ENCODE data around the gene OR10P1.

The OR10P1 gene

DNA sequence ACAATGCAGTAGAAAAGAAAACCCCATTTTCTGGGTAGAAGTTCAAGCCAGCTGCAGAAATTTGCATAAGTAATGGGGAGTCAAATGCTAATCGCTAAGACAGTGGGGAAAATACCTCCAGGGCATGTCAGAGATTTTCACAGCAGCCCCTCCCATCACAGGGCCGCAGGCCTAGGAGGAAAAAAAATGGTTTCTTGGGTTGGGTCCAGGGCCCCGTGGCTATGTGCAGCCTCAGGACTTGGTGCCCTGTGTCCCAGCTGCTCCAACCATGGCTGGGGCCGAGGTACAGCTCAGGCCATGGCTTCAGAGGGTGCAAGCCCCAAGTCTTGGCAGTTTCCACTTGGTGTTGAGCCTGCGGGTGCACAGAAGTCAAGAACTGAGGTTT, 14.6 kb downstream of the OR10P1 start:
- DNase-seq (ENCODE audit: low spot score): no peak

DNA sequence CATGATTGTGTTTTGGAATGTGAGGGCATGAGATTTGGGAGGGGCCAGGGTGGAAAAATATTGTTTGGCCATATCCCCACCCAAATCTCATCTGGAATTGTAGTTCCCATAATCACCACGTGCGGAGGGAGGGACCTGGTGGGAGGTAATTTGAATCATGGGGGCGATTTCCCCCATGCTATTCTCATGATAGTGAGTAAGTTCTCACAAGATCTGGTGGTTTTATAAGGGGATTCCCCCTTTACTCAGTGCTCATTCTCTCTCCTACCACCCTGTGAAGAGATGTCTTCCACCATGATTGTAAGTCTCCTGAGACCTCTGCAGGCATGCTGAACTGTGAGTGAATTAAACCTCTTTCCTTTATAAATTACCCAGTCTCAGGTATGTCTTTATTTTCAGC, 15.7 kb downstream of the OR10P1 start:
- DNase-seq (ENCODE audit: low spot score): no peak

DNA sequence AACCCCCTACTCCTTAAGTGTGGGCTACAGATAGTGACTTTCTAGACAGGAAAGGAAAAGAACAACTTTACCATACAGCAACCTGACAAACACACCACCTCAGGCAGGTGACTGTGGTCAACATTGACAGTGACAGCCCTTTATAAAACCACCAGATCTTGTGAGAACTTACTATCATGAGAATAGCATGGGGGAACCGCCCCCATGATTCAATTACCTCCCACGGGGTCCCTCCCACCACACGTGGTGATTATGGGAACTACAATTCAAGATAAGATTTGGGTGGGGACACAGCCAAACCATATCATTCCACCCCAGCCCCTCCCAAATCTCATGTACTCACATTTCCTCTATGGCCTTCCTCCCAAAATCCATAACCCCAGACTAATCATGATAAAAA, 16.3 kb downstream of the OR10P1 start:
- no peak for DNase-seq (ENCODE audit: low spot score)

DNA sequence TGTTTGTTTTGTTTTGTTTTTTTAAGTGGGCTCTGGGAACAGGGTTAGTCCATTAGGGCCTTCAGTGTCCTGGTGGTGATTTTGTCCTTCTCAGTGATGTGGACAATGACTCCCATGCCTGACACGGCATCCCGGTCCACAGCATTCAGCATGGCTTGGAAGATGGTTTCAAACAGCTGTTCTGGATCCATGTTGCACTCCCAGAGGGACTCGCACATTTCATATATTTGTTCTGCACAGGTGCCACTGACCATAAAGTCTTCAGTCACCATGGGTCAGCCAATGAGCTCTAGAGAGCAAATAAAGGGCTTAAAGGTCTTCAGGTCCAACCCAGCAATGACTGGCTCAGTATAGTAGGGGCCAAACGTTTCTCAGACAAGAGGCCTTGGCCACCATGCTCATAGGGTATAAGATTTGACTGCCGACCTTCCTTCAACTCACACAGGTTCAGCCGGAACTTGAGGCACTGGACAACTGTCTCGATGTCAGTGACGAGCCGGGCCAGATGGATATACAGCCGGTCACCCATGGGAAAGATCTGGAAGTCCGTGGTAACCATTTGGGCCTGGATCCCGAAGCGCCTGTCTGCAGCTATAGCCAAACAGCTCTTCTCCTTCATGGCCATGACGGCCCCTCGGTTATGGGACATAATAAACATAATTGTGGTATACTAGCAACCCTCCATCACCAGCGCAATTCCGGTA, 18.0 kb downstream of the OR10P1 start:
- DNase-seq (ENCODE audit: low spot score): no peak

DNA sequence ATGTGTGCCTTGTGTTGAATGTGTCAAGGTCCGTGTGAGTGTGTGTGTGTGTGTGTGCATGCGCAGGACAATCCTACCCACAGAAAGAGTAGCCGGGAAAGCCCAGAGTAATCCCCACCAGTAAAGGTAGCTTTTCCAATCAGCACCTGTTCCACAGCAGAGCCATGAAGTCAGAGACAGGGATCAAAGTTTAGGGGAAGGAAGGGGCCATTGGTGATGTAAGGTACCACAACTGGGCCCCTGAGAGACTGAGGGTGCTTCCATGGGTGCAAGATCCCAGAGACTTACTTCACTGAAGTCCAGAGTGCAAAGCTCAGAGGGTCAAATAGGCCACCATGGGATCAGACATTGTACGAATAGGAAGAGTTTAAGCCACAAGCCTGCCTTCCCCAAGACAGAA, 20.5 kb downstream of the OR10P1 start:
- DNase-seq (ENCODE audit: low spot score): no peak

DNA sequence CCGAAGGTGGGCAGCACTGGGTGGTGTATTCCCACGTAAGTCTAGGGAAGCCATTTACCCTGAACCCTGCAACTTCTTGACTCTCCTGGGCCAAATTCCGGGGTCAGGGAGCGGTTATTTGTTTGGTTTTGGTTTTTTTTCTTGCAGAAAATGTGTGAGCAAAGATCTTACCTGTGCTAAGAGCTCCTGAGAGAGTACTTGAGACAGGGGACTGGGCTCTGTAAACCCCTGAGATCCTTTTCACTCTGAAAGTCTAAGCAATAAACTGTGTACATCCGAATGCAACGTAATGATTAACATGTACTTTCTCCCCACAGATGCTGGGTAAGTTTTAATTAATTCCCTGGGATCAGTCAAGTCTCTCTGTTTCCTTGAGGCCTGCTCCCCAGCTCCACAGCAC, 21.5 kb downstream of the OR10P1 start:
- DNase-seq (ENCODE audit: low spot score): no peak

DNA sequence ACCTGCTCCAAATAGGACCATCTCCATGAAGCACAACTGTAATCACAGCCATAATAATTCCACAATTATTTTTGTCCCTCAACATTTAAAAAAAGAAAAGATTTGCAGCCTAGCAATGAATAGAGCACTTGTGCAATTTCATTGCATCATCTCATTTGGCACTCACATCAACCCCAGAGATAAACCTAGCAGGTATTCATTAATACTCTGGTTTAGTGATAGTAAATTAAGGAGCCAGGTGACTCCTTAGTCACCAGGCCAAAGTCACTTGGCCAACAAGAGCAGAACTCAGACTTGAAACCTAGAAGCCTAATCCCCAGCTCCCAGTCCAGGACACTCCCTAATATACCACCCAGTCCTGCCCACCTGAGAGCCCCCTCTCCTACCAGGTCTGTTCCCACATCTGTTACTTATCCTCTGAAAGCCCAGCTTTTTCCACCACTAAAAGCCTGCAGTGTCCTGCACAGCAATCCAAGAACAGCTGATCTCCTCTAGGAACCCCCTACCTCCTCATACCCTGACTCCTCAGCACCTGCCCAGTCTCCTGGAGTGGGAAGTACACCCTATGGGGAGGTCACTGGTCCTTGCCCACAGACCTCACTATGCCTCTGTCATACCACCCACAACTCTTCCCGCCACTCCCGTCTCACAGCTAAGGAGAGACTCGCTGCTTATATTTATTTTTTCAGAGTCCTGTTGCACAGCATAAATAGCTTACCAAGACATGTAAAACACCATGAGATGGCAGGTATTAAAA, 22.1 kb downstream of the OR10P1 start:
- DNase-seq (ENCODE audit: low spot score): no peak

DNA sequence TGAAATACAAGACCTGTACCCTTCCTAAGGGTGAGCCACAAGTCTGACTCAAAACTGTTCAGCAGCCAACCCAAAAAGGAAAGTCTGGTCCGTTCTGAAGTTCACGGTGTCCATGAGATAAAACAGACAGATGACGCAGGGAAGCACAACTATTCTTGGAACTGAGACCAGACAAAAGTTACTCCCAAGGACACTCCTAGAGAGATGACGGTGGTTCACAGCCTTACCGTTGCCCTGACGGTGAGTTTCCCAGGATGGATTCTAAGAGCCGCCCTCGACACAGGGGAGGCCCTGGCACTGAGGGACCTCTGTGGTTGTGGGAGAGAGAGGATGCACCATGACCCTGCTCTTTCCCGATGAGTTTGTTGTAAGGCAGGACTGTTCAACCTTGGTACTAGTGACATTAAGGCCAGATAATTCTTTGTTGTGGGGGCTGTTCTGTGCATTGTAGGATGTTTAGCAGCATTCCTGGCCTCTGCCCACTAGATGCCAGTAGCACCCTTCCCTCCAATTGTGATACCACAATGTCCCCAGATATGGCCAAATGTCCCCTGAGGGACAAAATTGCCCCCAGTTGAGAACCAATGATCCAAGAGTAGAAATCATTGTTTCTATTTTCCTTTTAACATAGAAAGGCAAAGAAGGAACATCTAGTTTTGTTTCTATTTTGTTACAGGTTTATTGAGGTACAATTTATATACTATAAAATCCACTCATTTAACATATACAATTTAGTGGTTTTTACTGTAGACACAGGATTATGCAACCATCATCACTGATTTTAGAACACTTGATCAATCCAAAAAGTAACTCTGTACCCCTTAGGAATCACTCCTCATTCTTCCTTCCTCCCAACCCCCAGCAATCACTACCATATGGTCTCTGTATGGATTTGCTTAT, 23.0 kb downstream of the OR10P1 start:
- DNase-seq (ENCODE audit: low spot score): peak; percentile 43

DNA sequence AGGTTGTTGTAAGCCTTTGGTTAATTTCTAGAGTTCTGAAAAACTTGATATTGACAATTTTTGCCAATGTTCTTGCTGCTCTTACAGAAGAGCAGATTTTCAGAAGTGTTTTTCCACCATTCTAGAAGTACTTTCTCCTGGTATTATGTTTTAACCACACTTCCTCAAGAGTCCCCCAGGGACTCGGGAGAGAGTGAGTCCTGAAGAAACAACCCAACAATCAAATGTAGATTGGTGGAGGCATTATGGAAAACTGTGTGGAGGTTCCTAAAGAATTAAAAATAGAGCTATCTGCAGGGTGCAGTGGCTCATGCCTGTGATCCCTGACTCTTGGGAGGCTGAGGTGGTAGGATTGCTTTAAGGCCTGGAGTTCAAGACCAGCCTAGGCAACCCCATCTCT, 26.7 kb downstream of the OR10P1 start:
- DNase-seq (ENCODE audit: low spot score): no peak

DNA sequence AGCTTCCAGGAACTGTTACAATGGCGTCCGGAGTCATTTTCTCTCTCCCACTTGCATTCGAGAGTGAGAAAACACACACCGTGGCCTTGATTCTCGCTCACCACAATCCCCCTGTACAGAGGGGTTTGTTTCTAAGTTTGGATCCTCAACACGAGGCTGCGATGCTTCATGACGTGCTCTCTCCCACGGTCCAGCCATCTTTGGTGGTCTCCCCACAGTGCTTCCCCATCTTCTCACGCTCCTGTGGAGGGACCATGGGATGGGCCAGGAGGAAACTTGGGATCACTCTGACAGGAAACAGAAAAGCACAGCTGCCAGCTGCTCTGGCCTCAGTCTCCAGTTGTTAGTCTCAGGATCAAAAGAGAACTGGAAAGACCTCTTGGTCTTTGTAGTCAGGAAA, 28.1 kb downstream of the OR10P1 start:
- no peak for DNase-seq (ENCODE audit: low spot score)

DNA sequence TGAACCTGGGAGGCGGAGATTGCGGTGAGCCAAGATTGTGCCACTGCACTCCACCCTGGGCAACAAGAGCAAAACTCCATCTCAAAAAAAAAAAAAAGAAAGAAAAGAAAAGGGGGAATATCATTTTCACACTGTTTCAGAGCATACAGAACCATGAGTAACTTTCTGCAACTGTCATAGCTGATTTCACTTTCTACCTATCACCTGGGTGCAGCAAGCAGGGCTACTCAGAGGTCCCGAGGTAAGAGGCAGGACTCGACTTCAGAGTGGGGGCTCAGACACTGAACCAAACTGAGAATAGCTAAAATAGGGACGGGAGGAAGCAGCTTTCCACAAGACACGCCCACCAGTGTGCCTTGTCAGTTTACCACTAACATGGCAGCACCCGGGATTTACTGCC, 29.8 kb downstream of the OR10P1 start:
- no peak for DNase-seq (ENCODE audit: low spot score)

DNA sequence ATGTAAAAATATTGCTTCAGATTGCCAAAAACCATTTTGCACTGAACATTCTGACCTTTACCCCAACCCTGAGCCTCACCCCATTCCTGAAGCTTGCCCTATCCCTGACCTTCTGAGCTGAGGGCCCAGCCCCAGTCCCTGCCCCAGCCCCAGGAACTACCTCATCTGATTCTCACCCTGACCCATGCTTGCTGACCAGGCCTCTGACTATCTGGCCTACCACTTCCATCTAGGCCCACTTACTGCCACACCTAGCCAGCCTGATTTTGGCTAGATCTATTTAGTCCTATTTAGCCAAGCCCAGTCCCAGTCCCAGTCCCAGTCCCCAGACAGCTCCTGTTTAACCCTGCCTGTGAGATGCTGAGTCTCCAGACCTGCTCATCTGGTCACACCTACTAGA, 33.6 kb downstream of the OR10P1 start:
- DNase-seq (ENCODE audit: low spot score): no peak

DNA sequence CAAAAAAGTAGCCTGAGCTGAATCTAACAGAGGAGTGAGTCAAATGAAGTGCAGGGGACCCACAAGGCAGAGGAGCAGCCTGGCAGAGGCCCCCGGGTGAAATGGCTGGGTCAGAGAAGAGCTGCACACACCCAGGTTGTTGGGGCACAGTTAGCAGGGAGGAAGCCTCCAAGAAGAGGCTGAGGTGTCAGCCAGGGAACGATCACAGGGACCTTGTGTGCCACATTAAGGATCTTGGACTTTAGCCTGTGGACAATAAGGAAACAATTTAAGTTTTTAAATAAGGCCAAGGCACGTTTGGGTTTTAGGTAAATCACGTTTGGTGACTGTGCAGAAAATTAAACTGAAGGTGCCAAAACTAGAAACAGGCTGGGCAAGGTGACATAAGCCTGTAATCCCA, 35.1 kb downstream of the OR10P1 start:
- DNase-seq (ENCODE audit: low spot score): no peak

DNA sequence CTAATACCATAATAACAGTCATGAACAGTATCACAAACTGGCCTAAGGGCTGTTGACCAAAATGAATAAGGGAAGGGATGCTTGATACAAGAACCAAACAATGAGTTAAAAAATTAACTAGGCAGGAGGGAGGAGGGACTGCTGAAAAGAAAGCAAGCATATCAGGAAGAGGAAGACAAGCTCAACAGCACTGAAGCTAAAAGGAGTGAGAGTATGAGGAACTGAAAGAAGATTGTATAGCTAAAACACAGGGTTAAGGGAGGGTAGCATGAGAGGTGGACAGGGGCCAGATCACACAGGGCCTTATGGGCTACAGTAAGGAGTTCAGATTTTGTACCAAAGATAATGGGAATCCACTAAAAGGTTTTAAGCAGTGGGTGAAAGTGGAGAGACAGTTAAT, 36.9 kb downstream of the OR10P1 start:
- DNase-seq (ENCODE audit: low spot score): peak; percentile 62

DNA sequence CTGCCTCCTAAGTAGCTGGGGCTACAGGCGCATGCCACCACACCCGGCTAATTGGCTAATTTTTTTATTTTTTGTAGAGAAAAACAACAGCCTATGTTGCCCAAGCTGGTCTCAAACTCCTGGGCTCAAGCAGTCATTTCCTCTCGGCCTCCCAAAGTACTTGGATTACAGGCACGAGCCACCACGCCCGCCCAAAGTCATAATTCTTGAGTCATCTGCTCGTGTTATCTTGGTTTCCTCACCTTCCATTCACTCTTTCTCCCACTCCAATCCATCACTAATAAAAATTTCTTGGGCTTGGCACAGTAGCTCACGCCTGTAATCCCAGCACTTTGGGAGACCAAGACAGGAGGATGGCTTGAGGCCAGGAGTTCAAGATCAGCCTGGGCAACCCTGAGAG, 39.0 kb downstream of the OR10P1 start:
- no peak for DNase-seq (ENCODE audit: low spot score)

DNA sequence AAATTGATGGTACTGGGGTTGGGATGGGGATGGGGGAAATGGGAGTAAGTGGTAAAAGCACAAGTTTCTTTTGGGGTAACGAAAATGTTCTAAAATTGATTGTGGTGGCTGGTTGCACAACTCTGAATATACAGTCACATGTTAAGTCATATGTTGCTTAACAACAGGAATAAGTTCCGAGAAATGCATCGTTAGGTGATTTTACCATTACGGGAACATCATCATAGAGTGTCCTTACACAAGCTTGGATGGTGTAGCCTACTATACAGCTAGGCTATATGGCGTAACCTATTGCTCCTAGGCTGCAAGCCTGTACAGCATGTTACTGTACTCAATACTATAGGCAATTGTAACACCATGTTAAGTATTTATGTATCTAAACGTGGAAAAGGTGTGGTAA, 40.0 kb downstream of the OR10P1 start:
- DNase-seq (ENCODE audit: low spot score): no peak

DNA sequence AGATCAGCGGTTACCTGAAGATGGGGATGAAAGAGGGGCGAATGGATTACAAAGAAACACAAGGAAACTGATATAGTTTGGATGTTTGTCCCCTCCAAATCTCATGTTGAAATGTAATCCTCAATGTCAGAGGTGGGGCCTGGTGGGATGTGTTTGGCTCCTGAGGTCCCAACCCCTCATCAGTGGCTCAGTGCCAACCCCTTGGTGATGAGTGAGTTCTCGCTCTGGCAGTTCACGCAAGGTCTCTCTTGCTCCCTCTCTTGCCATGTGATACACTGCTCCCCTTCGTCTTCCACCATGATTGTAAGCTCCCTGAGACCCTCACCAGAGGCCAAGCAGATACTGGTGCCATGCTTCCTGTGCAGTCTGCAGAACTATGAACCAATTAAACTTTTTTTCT, 43.0 kb downstream of the OR10P1 start:
- no peak for DNase-seq (ENCODE audit: low spot score)

DNA sequence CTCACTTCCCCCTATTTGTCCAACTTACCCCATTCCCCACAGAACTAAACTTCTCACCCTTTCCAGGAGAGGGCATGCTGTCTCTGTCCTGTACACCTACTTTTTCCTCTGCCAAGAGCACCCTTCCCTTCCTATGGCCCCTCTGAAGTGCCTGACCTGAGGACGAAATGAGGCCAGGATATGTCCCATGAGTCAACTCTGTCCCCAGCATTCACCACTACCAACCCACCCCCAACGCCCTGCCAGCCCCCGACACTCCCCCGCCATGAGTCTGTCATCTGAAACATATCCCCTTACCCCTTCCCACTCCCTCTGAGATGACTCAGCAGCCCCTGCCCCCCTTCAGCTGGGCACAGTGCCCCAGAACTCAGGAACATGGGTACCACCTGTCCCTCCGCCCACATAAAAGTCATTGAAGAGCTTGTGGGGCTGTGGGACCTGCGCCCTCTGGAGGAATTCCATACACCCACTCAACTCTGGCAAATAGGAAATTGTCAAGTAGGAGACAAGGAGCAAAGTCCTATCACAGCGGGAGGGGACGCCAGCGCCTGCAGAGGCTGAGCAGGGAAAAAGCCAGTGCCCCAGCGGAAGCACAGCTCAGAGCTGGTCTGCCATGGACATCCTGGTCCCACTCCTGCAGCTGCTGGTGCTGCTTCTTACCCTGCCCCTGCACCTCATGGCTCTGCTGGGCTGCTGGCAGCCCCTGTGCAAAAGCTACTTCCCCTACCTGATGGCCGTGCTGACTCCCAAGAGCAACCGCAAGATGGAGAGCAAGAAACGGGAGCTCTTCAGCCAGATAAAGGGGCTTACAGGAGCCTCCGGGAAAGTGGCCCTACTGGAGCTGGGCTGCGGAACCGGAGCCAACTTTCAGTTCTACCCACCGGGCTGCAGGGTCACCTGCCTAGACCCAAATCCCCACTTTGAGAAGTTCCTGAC, 44.7 kb downstream of the OR10P1 start:
- DNase-seq (ENCODE audit: low spot score): peak; percentile 64

DNA sequence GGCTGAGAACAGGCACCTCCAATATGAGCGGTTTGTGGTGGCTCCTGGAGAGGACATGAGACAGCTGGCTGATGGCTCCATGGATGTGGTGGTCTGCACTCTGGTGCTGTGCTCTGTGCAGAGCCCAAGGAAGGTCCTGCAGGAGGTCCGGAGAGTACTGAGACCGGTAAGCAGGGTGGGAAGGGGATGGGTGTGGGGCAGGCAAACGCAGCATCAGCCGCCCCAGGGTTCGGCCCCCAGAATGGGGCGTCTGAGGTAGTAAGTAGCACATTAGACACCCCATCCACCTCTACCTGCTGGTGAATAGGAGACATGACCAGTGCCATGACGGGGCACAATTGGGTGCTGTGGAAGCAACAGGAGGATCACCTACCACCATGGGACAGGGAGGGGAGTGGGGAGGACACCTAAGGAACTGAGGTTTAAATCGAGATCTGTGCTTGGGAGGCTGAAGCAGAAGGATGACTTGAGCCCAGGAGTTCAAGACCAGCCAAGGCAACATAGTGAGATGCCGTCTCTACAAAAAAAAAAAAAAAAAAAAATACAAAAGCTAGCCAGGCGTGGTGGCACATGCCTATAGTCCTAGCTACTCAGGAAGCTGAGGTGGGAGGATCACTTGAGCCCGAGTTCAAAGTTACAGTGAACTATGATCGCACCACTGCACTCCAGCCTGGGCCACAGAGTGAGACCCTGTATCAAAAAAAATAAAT, 45.5 kb downstream of the OR10P1 start:
- no peak for DNase-seq (ENCODE audit: low spot score)

DNA sequence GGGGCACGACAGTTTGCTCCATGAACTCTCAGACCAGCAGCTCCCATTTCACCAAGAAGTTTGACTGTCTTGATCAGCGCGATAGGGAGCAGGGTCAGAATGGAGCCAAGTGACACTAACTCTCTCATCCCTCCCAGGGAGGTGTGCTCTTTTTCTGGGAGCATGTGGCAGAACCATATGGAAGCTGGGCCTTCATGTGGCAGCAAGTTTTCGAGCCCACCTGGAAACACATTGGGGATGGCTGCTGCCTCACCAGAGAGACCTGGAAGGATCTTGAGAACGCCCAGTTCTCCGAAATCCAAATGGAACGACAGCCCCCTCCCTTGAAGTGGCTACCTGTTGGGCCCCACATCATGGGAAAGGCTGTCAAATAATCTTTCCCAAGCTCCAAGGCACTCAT, 47.0 kb downstream of the OR10P1 start:
- DNase-seq (ENCODE audit: low spot score): no peak

DNA sequence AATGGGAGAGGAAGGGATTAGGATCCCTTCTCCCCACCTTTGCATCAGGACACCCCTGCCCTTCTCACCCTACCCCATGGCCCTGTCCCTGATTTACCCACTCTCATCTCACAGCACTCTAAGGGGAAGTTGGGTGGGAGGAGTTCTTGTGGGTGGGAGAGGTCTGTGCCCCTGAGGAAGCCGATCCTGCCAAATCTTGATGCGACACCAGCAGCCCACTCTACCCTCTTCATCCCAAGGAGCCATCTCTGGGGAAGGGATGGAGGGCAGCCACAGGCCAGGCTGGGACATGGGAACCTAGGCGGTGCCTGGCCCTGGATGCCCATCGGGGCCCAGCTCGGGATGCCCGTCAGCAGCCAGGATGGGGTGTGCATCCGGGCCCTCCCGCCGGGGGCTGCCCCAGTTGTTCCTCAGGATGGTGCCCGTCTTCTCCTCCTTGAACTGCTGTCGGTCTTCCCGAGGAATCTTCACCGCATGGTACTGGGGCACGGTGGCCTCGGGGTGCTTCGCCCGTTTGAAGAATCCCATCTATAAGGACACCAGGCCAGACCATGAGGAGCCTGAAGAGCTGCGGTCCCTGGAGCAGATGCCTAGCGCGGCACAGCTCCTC, 48.2 kb downstream of the OR10P1 start:
- DNase-seq (ENCODE audit: low spot score): no peak
